SK-N-SH (cell line): Measurements from ENCODE around the gene PLPP2.

Source experiments
- FOXM1 ChIP-seq: IDR thresholded peaks from 2 replicates; pipeline ENCODE4 v1.4.0; 2012; ENCODE audit warnings: low read depth, mild to moderate bottlenecking
- MXI1 ChIP-seq: IDR thresholded peaks from 2 replicates; pipeline ENCODE4 v1.6.1; 2012; ENCODE audit warnings: mild to moderate bottlenecking, low read depth, low read length, improper control_type of control experiment
- NRF1 ChIP-seq: IDR thresholded peaks from 2 replicates; pipeline ENCODE4 v1.6.1; 2012; ENCODE audit warnings: low read depth, mild to moderate bottlenecking, low read length
- RAD21 ChIP-seq: IDR thresholded peaks from 2 replicates; pipeline ENCODE4 v1.6.1; 2012; ENCODE audit warnings: mild to moderate bottlenecking, low read length
- RFX5 ChIP-seq: IDR thresholded peaks from 2 replicates; pipeline ENCODE4 v1.6.1; 2012; ENCODE audit warnings: mild to moderate bottlenecking, improper control_type of control experiment, low read length
- SIN3A ChIP-seq: IDR thresholded peaks from 2 replicates; pipeline ENCODE4 v1.6.1; 2012; ENCODE audit warnings: low read depth, mild to moderate bottlenecking, low read length, moderate library complexity, borderline replicate concordance
- TAF1 ChIP-seq: IDR thresholded peaks from 2 replicates; pipeline ENCODE4 v1.6.1; 2012; ENCODE audit warnings: low read depth, mild to moderate bottlenecking, low read length, moderate library complexity, borderline replicate concordance
- TF ChIP-seq, protein P1 (sequence below): IDR thresholded peaks from 2 replicates; pipeline ENCODE4; 2012

GRCh38 chr19:318509-318774 is 27.2 kb upstream of the PLPP2 start:
- no peak for TF ChIP-seq MXI1
- no peak for TF ChIP-seq RFX5
- TF ChIP-seq, protein P1, sequence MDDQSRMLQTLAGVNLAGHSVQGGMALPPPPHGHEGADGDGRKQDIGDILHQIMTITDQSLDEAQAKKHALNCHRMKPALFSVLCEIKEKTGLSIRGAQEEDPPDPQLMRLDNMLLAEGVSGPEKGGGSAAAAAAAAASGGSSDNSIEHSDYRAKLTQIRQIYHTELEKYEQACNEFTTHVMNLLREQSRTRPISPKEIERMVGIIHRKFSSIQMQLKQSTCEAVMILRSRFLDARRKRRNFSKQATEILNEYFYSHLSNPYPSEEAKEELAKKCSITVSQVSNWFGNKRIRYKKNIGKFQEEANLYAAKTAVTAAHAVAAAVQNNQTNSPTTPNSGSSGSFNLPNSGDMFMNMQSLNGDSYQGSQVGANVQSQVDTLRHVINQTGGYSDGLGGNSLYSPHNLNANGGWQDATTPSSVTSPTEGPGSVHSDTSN: no peak
- TF ChIP-seq RAD21: no peak
- TF ChIP-seq TAF1: no peak
- no peak for TF ChIP-seq SIN3A
- no peak for TF ChIP-seq FOXM1
- no peak for TF ChIP-seq NRF1
